A204.1 (cell line): ENCODE data around the gene ZNF579.
"Not testable (repeated sequence)": the region's sequence is repeated elsewhere in the genome, so short reads cannot be mapped to it uniquely, and the experiment has no call there.

Experiments
- FAIRE-seq: peaks from 2 replicates; lab custom pipeline; 2012; peaks lifted over from hg19 to GRCh38; lab: Jason Lieb, UNC

Gene ZNF579

DNA sequence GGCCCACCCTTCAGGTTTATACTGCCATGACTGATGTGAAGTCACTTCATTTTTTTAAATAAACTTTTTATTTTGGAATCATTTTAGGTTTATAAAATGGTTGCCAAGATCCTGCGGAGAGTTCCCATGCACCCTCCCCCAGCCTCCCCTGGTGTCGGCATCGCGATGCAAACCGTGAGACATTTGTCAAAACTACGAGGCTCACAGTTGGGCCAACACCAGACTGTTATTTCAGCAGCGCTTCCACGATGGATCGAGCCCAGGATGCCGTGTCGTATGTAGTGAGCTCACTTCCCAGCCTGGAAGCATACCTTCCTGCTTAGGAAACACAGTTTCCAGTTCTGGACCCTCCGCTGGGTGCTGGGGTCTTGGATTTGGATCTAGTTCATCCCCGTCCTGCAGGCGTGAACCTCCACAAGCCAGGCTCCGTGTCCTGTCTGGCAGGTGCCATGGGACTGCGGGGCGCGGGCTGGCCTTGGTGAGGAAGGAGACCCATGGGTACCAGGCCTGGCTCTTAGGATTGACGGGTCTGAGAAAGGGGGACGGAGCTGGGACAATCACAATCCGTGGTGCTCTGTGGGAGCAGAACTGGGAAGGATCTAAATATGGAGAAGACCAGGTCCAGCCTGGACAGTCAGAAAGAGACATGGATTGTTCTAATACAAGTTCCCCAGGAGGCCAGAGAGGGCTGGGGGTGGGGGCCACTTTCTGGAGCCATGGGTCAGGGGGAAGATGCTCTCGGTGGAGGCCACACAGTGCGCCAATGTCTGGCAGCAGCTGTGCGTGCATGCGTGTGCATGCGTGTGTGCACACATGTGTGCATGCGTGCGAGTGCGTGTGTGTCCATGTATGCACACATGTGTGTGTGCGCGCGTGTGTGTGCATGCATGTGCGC lies 41.3 kb downstream of the ZNF579 start:
- FAIRE-seq: no peak

DNA sequence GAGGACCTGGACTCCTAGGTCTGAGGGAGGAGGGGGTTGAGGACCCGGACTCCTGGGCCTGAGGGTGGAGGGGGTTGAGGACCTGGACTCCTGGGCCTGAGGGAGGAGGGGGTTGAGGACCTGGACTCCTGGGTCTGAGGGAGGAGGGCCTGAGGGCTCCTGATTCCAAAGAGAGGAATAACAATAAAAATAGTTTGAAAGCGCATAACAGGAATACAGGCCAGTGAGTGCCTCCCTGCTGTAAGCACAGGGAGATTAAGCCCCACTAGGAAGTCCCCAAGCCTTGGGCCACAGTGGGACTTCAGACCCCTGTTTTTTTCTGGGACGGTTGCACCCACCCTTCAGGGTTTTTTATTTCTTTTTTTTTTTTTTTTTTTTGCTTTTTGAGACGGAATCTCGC lies 42.5 kb downstream of the ZNF579 start:
- FAIRE-seq: no peak

DNA sequence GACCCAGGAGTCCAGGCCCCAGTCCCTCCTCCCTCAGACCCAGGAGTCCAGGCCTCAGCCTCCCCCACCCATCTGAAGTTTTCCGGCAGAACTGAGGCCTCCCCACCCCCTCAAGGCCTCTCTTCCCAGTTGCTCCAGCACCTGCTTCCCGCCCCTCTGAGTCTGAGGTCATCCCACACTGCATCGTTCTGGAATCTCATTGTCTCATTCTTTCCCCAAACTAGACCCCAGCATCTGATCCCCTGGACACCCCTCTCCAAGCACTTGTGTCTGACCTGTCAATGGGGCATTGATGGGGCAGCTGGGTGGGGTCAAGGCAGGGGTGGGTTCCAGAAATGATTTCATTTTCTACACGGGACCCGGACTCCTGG lies 42.9 kb downstream of the ZNF579 start:
- no peak for FAIRE-seq

DNA sequence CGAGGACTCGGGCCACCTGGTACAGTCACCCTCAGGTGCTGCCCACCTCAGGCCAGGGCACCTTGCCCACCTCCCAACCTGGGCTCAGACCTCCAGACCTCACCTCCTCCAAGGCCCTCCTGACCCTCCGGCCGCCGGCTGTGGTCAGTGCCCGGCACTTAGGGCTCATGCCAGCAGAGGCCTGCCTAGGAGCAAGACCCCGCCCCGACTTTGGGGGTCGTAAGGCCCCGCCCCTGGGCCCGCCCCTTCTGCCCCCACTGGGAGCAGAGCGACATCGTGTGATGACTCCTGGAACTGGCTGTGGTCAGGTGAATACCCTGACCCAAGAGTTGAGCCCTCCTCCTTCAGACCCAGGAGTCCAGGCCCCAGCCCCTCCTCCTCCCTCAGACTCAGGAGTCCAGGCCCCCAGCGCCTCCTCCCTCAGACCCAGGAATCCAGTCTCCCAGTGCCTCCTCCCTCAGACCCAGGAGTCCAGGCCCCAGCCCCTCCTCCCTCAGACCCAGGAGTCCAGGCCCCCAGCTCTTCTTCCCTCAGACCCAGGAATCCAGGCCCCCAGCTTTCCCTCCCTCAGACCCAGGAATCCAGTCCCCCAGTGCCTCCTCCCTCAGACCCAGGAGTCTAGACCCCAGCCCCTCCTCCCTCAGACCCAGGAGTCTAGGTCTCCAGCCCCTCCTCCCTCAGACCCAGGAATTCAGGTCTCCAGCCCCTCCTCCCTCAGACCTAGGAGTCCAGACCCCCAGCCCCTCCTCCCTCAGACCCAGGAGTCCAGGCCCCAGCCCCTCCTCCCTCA lies 43.5 kb downstream of the ZNF579 start, which contains the start of gene SBK2:
SBK2 (minus strand) TSS at position 183 of the 790 bp plus-strand sequence. CDS start 839 bp downstream, outside the sequence.
- FAIRE-seq: no peak

DNA sequence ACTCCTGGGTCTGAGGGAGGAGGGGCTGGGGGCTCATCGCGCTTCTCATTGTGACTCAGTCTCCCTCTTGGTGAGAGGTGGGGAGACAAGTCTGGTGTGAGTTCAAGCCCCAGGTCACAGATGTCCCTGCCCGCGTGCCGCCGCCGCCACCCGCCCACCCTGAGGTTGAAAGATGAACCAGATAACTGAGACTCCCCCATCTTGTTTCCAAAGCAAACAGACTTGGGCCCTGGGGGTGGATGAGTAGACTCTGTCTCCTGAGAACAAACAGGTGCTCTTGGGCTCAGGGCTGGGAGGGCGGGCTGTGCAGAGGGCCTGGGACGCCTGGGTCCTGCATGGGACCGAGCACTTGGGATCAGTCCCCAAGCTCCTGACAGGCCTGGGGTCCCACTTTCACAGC lies 44.3 kb downstream of the ZNF579 start:
- no peak for FAIRE-seq

DNA sequence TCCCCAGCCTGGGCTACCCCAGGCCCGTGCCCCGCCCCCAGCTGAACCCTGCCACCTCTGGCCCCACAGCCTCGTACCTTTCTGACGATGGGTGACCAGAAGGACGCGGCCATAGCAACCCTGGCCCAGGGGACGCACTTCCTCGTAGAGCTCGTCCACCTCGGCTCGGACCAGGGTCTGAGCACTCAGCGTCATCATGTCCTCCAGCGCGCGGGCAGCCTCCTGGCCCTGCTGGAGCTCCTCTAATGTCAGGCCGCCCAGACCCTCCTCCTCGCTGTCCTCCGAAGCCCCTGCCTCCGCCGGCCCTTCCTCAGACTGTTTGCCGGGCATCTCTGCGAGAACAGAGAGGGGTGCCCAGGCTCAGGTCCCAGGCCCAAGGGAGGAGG lies 44.7 kb downstream of the ZNF579 start:
- FAIRE-seq: no peak

DNA sequence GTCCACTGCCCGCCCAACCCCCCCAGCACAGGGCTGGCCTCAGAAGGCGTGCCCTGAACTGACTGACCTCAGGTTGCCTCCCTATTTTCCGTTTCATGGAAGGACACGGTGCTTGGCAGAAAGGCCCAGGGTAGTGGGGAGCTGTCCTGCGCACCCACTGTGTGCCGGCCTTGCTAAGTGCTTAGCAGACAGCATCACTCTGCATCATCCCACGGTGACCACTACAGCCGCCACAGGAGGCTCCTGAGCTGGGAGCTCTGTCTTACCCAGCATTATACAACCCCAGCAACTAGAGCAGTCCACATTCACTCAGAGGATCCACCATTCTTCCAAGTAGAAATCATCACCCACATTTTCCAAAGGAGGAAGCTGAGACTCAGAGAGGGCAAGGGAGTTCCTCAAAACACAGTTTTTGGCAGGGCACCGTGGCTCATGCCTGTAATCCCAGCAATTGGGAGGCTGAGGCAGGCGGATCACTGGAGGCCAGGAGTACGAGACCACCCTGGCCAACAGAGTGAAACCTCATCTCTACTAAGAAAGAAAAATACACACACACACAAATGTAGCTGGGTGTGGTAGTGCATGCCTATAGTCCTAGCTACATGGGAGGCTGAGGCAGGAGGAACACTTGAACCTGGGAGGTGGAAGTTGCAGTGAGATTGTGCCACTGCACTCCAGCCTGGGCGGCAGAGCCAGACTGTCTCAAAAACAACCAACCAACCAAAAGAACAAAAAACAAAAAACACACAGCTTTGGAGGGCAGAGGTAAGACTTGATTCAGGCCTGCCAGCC lies 45.3 kb downstream of the ZNF579 start:
- FAIRE-seq: no peak

DNA sequence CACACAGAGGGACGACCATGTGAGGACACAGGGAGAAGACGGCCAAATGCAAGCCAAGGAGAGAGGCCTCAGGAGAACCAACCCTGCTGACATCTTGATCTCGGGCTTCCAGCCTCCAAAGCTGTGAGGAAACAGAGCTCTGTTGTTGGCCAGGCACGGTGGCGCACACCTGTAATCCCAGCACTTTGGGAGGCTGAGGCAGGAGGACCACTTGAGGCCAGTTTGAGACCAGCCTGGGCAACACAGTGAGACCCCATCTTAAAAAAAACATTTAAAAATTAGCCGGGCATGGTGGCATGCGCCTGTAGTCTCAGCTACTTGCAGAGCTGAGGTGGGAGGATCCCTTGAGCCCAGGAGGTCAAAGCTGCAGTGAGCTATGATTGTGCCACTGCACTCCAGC lies 46.4 kb downstream of the ZNF579 start:
- FAIRE-seq: not testable (repeated sequence)

DNA sequence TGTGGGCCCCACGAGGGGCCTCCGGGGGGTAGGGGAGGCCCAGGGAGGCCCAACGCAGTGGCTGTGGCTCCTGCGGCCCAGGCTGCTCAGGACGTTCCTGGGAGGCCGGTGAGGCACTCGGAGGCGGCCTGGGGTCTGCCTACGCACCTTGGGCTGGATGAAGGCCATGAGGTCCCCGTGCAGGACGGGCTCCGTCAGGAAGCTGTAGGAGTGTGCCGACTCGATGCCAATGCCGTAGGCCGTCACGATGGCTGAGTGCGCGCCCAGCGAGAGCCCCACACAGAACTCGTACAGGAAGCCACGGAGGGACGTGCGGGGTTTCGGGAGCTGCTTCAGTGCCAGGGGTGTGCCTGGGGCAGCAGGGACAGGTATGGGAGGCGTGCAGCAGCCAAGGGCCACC lies 49.7 kb downstream of the ZNF579 start:
- FAIRE-seq: no peak

DNA sequence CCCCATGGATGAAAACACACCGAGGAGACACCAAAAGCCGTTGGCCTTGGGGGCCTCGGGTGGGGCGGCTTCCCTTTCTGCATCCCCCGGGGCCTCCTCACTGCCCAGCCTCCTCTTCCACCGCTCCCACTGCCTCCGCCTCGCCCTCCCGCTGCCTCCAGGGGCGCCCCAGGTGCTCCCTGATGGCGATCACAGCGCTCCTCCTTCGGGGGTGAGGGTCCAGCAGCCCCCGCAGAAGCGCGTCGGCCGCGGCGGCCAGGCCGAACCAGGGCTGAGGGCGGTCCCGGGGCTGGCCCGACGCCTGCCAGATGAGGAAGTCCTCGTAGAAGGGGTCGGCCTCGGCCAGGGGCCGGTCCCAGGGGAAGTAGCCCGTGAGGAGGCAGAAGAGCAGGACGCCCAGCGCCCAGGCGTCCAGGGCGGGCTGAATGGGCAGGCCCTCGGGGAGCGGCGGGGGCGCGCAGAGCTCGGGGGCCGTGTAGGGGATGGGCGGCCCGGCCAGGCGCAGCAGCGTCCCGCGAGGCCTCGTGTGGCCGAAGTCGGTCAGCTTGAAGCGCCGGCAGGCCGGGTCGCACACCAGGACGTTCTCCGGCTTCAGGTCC lies 50.9 kb downstream of the ZNF579 start:
- no peak for FAIRE-seq

DNA sequence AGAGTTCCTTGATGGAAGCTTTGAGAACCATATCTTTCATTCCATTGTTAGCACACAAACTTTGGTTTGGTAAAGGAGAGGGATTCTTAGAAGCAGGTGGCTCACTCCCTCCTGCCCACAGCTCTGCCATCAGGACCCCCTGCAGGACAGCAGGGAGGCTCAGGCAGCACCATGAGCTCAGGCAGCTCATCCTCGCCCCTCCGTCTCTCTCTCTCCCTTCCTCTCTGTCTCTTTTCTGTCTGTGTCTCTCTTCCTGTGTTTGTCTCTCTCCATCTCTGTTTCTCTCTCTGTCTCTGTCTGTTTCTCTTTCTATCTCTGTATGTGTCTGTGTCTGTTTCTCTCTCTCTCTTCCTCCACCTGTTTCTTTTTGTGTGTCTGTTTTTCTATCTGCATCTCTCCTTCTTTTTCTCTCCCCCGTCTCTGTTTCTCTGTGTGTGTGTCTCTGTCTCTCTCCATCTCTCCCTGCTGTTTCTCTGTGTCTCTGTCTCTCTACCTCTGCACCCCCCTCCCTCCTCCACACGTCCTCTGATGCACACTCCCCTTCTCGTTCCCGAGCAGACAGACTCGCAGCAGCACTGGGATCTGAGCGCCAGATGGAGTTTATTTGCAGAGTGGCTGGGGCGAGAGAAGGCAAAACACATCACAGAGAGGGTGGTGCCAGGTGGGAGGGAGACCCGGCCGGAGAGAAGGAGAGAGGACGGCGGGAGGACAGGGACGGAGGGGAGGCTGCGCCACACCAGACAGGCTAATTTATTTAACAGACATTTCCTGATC lies 52.4 kb downstream of the ZNF579 start:
- no peak for FAIRE-seq

DNA sequence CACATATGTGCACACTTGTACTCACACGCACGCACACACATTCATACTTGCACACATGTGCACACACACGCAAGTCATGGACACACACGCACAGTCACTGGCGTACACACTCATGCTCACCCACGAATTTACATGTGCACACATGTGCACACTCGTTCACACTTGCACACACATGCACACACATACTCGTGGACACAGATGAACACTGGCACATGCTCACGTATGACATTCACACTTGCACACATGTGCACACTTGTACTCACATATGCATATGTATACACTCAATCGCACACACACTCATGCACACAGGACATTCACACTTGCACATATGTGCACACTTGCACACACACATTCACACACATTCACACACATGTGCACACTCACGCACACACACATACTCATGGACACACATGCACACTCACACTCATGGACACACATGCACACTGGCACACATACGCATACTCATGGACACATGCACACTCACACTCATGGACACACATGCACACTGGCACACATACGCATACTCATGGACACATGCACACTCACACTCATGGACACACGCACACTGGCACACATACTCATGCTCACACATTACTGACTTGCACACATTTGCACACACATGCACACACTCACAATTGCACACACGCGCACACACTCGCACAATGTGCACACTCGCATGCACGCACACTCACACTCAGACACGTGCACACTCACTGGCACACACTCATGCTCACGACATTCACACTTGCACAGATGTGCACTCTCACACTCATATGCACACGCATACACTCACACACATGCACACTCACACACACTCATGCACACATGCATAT lies 53.2 kb downstream of the ZNF579 start:
- no peak for FAIRE-seq
